HG02943 (cell line): Measurements from ENCODE around the gene RNF149.
A peak's percentile ranks its signal among the peaks of the same experiment; 100 is the strongest.

Source experiments
- ATAC-seq: cut with Tn5 transposase; IDR thresholded peaks from one replicate; pipeline ENCODE4 v1.9.1; 2021; ENCODE audit warnings: mild to moderate bottlenecking, low read depth, moderate library complexity; ENCODE audit not compliant: unreplicated experiment

Gene RNF149

DNA sequence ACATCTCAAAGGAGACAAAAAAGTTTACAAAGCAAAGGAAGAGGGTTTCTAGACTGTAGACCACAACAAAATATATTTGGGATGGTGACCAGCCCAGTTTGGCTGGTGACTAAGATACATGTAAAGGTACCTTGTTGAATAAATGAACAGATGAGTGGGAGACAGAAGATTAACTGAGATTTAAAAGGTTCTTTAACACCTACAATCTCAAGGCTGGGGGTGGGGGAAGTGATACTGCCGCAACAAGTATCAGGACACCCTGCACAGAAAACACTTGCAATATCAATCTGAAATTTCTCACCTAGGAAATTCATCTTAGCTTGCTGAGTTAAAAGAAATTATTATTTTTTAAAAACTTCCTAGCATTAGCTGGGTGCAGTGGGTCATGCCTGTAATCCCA, 8.3 kb downstream of the RNF149 start:
- no peak for ATAC-seq

DNA sequence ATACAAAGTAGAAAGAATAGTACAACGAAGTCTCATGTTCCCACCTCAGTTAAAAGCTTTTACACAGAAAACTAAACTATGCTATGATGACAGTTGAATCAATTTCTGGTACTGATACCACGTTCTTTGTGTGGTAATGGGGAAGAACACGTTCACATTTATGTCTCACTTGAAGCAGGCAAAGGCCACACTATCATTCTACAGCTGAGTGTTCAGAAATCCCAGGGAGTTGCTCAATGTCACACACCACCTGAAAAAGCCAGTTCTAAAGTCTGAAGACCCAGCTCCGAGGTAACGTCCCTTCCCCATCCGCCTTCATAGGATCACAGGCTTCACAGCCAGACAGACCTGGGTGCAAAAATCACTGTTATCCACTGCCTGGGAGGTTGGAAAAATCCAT, 8.9 kb downstream of the RNF149 start:
- ATAC-seq: no peak

DNA sequence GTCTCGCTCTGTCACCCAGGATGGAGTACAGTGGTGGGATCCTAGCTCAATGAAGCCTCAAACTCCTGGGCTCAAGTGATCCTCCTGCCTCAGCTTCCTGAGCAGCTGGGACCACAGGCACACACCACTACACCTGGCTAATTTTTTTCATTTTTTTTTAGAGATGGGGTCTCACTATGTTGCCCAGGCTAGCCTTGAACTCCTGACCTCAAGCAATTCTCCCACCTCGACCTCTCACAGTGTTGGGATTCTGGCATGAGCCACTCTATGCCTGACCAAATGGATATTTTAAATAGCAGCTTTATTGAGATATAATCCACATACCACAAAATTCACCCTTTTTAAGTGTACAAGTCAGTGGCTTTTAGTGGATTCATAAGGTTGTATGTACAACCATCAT, 11.1 kb downstream of the RNF149 start:
- ATAC-seq: no peak

DNA sequence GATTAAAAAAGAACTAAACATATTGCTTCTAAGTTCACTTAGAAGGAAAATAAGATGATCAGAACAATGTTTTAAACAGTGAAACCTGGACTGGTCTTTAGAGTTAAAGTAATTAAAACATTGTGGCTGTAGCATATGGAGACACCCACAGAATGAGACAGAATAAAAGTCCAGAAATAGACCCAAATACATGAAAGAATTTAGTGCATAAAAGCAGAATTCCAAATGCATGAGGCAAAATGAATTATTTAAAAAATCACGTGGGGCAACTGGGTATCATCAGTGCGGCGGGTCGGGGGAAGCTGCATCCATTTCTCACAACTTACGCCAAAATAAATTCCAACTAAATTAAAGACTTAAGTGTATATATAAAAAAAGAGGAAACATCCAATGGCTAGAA, 12.1 kb downstream of the RNF149 start:
- no peak for ATAC-seq

DNA sequence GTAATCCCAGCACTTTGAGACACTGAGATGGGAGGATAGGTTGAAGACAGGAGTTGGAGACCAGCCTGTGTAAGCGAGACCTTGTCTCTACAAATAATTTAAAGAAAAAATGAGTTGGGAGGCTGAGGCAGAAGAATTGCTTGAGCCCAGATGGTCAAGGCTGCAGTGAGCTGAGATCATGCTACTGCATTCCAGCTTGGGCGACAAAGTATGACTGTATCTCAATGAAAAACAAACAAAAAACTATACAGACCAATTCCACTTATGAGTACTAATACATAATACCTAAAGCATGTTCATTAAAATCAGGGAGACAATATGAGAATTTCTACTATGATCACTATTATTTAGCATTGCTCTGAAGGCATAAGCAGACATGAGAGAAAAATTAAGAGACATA, 12.6 kb downstream of the RNF149 start:
- no peak for ATAC-seq

DNA sequence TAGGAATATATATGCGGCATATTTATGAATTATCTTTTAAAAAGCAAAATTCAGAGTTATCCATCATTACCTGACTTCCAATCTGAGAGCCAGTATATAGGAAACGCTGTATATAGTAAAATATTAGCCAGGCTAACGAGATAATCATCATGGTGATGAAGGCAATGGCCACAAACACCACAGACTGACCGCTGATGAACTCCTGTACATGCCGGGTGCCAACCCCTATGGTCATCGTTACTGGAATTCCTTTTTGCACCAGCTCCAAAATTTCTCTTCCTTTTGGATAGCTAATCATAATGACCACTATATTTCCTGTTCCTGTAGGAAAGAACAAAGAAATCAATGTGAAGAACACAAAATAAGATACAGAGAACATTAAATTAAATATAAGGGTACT, 13.6 kb downstream of the RNF149 start:
- ATAC-seq: no peak

DNA sequence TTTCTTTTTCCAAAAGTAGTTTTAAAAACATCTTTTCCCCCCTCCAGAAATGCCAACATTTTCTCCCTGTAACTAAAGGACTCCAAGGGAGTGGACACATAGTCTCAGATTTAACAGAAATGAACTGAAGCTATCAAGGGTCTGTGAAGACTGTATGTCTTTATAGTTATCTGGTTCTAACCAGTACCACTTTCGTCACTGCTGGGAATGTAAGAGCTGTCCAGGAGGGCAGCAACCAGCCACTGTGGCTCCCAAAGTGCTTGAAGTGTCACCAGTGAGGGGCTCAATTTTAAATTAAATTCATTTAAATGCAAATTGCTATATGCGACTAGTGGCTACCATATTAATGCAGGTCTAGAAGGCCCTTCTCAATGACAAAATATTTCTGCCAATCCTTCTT, 15.0 kb downstream of the RNF149 start:
- no peak for ATAC-seq

DNA sequence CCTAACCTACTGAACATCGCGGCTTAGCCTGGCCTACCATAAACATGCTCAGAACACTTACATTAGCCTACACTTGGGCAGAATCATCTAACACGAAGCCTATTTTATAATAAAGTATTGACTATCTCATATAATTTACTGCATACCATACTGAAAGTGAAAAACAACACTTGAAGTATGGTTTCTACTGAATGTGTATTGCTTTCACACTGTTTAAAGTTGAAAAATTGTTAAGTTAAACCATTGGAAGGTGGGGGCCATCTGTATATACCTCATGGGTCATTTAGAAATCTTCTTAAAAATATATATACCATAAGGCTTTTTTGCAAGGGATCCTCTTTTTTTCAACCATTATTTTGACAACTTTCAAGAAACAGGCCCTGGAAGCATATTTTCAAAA, 16.5 kb downstream of the RNF149 start:
- no peak for ATAC-seq

DNA sequence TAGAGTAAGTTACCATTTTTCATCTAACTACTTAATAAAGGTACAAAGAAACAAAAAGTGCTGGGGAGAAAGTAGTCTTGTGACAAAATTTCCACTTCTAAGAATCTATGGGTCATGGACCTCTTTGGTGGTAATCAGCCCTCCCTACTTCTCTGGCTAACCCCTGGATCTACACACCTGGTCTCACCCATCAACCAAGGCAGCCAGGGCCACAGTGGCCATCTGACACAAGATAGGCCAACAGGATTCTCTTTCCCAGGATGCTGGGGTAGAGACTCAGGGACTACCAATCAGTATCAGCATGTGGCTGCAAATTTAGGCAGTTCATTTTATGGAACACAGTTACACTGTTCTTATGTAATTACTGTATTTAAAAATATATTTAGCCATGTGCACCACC, 17.8 kb downstream of the RNF149 start:
- ATAC-seq: no peak

DNA sequence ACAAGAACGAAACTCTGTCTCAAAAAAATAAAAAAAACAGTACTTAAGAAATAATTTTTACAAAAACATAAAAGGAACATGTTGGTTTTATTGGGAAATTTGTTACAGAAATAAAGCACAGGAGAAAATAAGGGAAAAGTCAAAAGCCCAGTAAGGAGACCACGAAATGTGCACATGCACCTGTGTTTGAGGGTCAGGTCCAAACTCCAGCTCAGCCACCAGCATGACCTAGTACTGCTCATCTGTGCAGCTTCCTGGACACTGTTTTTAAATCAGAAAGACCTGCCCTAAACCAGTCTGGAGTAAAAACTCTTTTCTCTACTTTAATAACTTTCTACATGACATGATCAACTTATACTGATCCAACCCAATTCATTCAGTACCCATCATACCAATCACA, 21.2 kb downstream of the RNF149 start:
- ATAC-seq: no peak

DNA sequence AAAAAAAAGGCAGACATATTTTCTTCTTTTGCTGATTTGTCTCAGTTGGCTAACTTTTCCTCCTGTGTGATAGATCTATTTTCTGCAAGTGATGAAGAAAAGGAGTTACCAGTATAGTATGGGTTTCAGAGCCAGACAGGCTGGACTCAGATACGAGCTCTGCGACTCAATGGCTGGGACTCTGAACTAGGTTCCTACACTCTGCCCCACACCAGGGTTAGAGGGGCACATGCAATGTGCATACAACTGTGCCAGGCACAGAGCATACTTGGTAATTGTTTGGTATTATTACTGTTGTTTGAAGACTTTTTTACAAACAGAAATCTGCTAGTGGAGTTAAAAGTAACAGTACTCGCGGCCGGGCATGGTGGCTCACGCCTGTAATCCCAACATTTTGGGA, 21.8 kb downstream of the RNF149 start:
- ATAC-seq: no peak

DNA sequence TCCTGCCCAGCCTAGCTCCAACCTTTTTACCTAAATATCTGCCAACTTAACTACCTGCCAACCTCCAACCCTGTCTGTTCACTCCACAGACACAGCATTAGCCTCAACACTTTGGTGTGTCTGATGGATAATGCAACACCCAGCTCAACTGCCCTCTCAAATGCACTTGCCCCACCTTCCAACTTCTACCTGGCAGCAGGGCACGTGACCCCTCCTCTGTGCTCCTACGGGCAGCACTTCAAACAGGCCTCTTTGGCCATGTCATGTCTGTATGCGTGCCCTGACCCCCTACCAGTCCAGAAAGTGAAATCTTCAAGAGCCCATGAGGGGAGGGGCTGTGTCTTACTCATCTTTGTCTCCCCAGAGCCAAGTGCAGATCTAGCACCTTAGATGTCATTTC, 25.5 kb downstream of the RNF149 start:
- no peak for ATAC-seq

DNA sequence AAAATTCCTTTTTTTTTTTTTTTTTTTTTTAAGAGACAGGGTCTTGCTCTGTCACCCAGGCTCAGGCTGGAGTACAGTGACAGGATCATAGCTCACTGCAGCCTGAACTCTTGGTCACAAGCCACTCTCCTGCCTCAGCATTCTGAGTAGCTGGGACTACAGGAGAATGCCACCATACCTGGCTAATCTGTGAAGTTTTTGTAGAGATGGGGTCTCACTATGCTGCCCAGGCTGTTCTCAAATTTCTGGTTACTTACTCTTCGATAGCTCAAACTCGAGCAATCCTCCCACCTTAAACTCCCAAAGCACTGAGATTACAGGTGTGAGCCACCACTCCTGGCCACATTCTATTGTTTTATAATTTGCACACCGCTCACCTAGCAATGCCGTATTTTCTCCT, 27.0 kb downstream of the RNF149 start:
- ATAC-seq: no peak

DNA sequence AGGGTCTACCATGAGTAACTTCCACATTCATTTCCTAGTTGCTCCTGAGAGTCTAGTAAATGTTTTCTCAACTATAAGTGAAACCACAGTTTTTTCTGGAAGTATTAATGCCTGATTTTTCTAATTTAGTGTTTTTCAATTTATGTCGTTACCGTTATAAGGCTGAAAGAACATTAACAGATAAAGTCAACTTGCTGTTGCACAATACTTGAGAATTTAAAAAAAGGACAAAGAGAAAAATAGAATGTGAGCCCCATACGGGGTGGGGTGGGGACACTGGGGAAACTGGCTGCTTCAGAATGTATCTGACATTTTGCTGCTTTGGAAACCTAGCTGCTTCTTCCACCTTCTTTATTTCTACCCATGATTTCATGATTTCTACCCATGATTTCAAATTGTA, 29.6 kb downstream of the RNF149 start:
- no peak for ATAC-seq

DNA sequence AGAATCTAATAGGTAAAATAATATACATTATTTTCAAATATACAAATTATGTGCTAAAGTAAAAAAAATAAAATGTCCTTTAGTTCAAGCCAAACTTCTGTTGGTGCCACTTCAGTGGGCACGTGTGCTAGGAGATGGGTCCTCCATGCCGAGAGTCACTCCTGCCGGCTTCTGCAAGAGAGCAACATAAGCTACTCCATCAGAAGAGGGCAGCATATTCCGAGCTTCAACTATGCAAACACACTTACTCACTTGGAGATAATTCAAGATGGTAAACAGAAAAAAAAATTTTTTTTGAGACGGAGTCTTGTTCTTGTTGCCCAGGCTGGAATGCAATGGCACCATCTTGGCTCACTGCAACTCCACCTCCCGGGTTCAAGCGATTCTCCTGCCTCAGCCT, 31.4 kb downstream of the RNF149 start:
- no peak for ATAC-seq

DNA sequence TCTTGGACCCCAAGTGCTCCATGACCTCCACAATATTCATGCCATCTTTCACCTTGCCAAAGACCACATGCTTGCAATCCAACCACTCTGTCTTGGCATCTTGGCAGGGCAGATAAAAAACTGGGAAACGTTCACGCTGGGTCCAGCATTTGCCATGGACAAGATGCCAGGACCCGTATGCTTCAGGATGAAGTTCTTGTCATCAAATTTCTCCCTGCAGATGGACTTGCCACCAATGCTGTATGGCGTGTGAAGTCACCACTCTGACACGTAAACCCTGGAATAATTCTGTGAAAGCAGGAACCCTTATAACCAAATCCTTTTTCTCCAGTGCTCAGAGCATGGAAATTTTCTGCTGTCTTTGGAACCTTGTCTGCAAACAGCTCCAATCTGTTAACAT, 34.4 kb downstream of the RNF149 start:
- no peak for ATAC-seq

DNA sequence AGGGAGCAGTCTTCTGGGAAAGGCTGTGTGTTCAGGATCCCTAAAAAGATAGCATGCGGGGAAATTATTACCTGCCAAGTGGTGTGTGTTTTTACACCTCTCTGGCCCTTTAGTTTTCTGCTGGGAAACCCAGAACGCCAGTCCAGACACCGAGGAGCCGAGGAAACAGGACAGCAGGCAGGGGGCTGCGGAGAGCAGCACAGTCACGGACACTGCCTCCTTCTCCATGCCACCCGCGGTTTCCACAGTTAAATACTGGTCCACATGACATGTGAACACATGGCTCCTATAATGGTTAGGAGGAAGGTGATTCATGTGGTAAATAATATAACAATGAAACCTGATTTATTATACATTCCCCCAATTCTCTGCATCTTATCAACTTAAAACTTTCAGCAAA, 35.4 kb downstream of the RNF149 start:
- ATAC-seq: no peak

DNA sequence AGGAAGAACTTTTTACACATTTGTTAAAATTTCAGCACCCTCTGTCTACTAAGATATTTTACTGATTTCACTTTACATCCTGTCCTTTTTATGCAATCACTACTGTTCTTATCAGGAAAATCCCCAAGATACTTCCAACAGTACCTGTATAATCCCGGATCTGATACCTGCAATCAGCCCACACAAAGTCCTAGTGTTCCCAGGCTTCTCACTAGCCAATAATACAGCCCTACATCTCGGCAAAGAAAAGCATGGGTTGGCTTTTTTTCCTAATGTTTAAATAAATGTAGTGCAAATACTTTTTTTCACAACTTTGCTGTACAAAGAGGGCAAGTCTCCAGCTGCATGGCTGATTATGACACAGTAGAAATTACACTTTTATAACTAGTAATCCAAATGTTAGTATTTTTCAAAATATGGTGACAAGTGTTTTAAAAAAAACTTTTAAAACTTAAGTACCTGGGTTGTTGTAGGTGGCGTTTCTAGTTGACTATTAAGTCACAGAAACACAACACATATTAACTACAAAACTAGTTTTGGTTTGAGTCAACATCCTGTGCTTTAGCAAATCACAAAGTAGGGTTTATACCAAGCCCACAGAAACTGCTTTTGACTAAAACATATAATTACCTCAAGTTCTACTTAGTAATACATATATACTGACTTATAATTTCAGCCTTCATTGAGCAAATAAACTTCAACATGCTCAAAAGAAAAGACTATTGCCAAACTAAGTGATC, 36.3 kb downstream of the RNF149 start:
- peak; percentile 58 for ATAC-seq

DNA sequence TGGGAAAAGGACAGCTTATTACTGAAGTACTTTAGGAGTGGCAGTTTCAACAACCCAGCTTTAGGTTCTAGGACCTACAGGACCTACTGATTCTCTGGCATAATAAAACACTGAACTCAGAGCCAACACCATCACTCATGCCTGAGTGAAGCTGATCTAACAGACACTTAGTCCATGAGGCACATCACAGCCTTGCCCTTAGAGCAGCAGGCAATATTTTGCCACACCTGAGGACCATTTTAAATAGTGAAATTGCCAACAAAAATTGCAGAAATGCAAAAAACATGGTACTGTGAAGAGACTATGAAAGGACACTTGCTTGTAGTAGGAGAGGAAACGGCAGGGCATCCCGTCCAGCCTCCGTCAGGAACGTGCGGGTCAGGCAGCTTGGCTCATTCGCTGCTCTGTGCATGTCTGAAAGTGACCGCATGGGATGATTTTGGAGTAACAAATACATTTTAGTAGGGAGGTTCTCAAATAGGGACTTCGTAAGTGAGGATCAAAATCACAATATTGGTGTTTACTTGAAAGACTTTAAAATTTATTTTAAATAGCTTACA, 37.7 kb downstream of the RNF149 start:
- ATAC-seq: no peak

DNA sequence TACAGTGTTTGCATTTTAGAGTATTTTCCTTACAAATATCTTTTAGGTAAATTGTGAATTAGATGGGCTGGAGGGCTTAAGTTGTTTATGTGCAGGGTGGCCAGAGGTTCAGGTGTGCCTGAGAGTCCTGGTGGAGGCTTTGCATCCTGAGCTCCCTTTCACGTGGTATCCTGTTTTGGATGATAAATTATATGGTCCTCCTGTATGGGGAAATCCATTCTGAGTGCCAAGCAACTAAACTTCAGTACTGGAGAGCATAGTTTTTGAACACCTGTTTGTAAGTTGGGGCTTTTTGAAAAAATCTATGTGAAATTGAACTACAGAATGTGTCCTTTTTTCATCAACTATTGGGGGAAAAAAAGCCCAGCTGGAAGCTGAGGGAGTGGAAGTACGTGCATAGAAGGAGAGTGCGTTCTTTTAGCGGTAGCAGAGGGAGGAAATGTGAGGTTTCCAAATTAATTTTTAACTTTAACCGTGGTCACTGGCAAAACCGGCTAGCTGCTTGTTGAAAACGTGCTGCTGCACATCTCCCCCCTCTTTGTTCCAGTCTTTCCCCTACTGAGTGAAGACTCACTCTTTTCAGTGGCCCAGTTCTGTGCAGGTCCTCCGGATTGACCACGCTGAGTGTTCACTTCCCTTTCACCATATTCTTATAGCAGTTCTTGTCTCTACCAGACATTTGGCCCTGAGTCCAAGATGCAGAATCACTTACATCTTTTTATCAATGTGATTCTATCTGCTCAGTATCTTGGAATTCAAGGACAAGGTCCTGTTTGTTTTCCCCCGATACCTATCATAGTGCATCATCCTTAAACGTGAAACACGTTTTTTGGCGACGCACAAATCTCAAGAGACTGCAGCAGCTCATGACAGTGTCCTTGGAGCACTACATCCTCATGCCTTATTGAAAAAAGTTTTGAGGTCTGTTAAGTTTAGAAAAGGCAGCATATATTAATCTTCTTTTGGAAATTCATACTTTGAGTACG, 40.5 kb downstream of the RNF149 start:
- peak; percentile 58 for ATAC-seq

DNA sequence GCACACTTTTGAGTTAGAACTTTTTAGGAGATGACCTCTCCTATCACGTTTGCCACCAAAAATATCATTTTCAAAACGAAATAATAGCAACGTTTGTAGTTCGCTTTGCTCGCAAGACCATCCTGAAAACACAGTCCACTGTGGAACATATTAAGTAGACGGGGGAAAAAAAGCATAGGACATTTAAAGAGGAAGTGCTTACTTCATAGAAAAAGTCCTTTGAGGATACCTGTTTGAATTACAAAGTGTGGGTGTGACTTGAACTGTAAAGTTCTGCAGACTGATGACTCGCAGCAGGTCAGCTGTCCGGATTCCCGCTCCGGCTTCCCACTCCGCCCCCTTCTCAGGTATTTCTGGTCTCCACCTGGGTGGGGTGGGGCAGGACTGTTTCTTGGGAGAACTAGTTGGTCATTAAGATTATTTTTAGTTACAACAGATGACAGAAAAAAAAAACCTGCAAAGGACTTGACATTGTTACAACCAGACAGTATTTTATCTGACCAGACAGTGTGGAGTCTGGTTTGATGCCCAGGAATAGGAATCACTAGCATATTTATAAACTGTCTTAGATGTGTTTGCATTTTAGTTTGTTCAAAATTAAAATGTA, 42.5 kb downstream of the RNF149 start:
- ATAC-seq: no peak
